ENCODE measurements around the gene SPOCD1. TPM values are rescaled to one million over a fixed set of nuclear protein-coding genes. Genes with fewer than 3 reads are reported as not detected.
A peak's percentile ranks its signal among the peaks of the same experiment; 100 is the strongest.

Gene SPOCD1
- total and polyA plus RNA-seq, 2 of the 4 experiments (the other 2 are of a cell fraction), result 59.7 to 132 TPM

DNA sequence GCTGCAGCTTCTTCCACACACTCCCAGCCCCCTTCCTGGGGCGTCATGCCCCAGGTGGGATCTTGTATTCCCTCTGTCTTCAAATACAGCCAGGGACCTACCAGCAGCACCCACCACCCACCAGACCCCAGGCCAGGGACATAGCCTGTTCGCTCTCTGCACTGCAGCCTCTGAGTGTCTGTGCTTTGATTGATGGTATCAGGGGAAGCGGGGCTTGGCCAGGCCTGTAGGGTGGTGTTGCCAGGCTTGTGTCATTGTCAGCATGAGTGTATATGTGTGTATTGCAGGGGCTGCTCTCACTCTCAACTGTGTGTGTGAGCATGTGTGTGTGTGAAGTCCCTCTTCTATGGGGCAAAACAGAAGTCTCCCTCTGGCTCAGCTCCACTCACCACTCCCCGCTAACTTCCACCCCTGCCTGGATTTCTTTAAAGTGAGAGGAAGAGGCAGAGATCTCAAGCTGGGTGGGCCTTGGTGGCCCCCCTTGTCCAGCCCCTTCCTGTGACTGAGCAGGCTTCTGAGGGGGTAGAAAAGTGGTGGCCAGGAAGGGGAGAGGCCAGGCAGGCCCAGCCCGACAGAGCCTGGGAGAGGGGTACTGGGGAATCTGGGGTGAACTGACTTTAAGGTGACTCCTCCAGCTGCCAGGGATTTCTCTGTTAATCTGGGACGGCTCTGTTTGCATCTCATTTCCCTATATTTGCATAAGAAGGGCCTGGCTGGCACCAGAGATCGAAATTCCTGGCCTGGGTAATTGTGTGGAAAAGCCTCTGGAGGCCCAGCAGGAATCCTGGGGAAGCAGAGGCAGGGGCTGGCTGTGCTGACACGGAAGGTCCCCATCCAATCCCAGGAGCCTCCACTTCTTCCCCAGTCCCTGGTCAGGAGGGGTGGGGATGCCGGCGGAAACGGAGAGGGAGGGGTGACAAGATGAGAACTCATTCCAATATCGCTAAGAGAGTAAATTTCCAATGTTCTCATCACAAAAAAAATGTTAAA lies 33.1 kb downstream of the SPOCD1 start:
- Histone ChIP-seq H4K20me1 (ENCODE audit: insufficient read depth, low read length) (no peaks in the 10 kb centered on the region), H3K9ac (ENCODE audit: low read depth, low read length) (no peak overlapping the region), H3K79me1 (ENCODE audit: low read depth in 1 of 2, low read length in 2 of 2) (peaks cover 0 to 3% of the 10 kb centered on the region in 2 experiments; a peak in 2 of 4 replicates), H3K4me2 (ENCODE audit: low read depth, low read length) (no peak overlapping the region), H2AK5ac (ENCODE audit: low read depth, low read length) (no peak overlapping the region), H4K5ac (ENCODE audit: low read depth, low read length) (no peak overlapping the region; the same call in 1 of the 2 replicates), H3K4ac (ENCODE audit: low read depth, low read length) (no peak overlapping the region), H2BK5ac (ENCODE audit: low read depth, low read length, poor library complexity, severe bottlenecking) (no peak overlapping the region), H3K56ac (ENCODE audit: extremely low read depth, insufficient read depth, low read length) (no peak overlapping the region), H4K91ac (ENCODE audit: insufficient read depth, low read depth, low read length) (no peak overlapping the region), H3K18ac (ENCODE audit: low read depth, low read length) (no peak overlapping the region), H3K27me3 (ENCODE audit: control insufficient read depth, insufficient read depth, low read length) (no peaks in the 10 kb centered on the region), H3K23ac (ENCODE audit: low read depth, low read length) (no peak overlapping the region), H3K27ac (ENCODE audit: insufficient read depth, low read length) (no peak overlapping the region), H3K9me1 (ENCODE audit: insufficient read depth, low read length) (peaks cover 6% of the 10 kb centered on the region; the same call in 1 of the 2 replicates), H3K9me3 (ENCODE audit: control insufficient read depth, insufficient read depth, low read length) (no peaks in the 10 kb centered on the region), H2BK20ac (ENCODE audit: low read depth, low read length) (no peak overlapping the region), H3K36me3 (ENCODE audit: control insufficient read depth, insufficient read depth, low read length) (no peaks in the 10 kb centered on the region), H3K4me1 (ENCODE audit: control insufficient read depth, insufficient read depth, low read length) (peaks cover 10% of the 10 kb centered on the region), H2BK120ac (ENCODE audit: low read depth, low read length) (no peak overlapping the region), H2AK9ac (replicated peaks; ENCODE audit: low read depth, low read length, poor library complexity) (no peak overlapping the region), H2AFZ (replicated peaks; ENCODE audit: low read length, poor library complexity) (peak overlapping the region; percentile 18), H3K4me3 (ENCODE audit: insufficient read depth, low read depth, low read length) (no peak overlapping the region), H4K8ac (ENCODE audit: low read depth in 2 of 2, low read length in 2 of 2) (no peak overlapping the region), H3K14ac (replicated peaks; ENCODE audit: low read depth, low read length) (no peak overlapping the region), H2BK15ac (ENCODE audit: low read depth, low read length) (no peak overlapping the region)
- WGBS, 2 experiments (ENCODE audit: extremely low coverage in 2 of 2, insufficient read length in 1 of 2), result no CpG with 5 or more reads among the region's 12 CpGs
- ChIA-PET POLR2A (ENCODE audit: unreplicated experiment) (no interaction called here), CTCF (no interaction called here)
- DNase-seq (no peak), ATAC-seq (ENCODE audit: low read depth) (peak; percentile 16; the same call in 1 of the 2 replicates)
- intact Hi-C loops (cut with micrococcal nuclease) (no loop called here), in situ Hi-C loops (cut with MboI; ENCODE audit: low sequenced_read_pairs) (no loop called here), dilution Hi-C loops (cut with HindIII; ENCODE audit: low sequenced_read_pairs, unreplicated experiment) (no loop called here)
- BruUV-seq (replicated peaks), result no TSS peak
- TF ChIP-seq, protein P1, sequence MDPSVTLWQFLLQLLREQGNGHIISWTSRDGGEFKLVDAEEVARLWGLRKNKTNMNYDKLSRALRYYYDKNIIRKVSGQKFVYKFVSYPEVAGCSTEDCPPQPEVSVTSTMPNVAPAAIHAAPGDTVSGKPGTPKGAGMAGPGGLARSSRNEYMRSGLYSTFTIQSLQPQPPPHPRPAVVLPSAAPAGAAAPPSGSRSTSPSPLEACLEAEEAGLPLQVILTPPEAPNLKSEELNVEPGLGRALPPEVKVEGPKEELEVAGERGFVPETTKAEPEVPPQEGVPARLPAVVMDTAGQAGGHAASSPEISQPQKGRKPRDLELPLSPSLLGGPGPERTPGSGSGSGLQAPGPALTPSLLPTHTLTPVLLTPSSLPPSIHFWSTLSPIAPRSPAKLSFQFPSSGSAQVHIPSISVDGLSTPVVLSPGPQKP (IDR thresholded peaks at IDR 0.05; ENCODE audit: borderline replicate concordance, low read depth, low read length), result no peak
- TF ChIP-seq CHD1 (IDR thresholded peaks at IDR 0.05; ENCODE audit: low read depth, low read length) (no peak), CEBPB (IDR thresholded peaks at IDR 0.05; ENCODE audit: low read depth, low read length) (no peak), MXI1 (IDR thresholded peaks at IDR 0.05; ENCODE audit: borderline replicate concordance, low read depth, low read length) (no peak), MAZ (IDR thresholded peaks at IDR 0.05; ENCODE audit: borderline replicate concordance, low read depth, low read length) (no peak)
- TF ChIP-seq, protein P2, sequence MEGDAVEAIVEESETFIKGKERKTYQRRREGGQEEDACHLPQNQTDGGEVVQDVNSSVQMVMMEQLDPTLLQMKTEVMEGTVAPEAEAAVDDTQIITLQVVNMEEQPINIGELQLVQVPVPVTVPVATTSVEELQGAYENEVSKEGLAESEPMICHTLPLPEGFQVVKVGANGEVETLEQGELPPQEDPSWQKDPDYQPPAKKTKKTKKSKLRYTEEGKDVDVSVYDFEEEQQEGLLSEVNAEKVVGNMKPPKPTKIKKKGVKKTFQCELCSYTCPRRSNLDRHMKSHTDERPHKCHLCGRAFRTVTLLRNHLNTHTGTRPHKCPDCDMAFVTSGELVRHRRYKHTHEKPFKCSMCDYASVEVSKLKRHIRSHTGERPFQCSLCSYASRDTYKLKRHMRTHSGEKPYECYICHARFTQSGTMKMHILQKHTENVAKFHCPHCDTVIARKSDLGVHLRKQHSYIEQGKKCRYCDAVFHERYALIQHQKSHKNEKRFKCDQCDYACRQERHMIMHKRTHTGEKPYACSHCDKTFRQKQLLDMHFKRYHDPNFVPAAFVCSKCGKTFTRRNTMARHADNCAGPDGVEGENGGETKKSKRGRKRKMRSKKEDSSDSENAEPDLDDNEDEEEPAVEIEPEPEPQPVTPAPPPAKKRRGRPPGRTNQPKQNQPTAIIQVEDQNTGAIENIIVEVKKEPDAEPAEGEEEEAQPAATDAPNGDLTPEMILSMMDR (conservative IDR thresholded peaks at IDR 0.05; ENCODE audit: low read depth, low read length), result no peak
